Ishikawa (cell line): ENCODE measurements around the gene NDUFV2.

ENCODE experiments used
- CEBPB ChIP-seq: IDR thresholded peaks from 2 replicates; pipeline ENCODE4 v1.6.1; 2012
- CREB1 ChIP-seq: IDR thresholded peaks from 2 replicates; pipeline ENCODE4 v1.6.1; 2012; ENCODE audit warnings: low read depth
- EGR1 ChIP-seq: IDR thresholded peaks from 2 replicates; pipeline ENCODE4 v1.6.1; 2012
- EP300 ChIP-seq: IDR thresholded peaks from 2 replicates; pipeline ENCODE4 v1.6.1; 2012; ENCODE audit warnings: borderline replicate concordance
- FOXM1 ChIP-seq: IDR thresholded peaks from 2 replicates; pipeline ENCODE4 v1.6.1; 2012; ENCODE audit warnings: low read depth, borderline replicate concordance
- NFIC ChIP-seq: IDR thresholded peaks from 2 replicates; pipeline ENCODE4 v1.6.1; 2012
- RAD21 ChIP-seq: IDR thresholded peaks from 2 replicates; pipeline ENCODE4 v1.6.1; 2012; ENCODE audit warnings: low read depth
- TAF1 ChIP-seq: IDR thresholded peaks from 2 replicates; pipeline ENCODE4 v1.6.1; 2012; ENCODE audit warnings: low read depth, mild to moderate bottlenecking
- TCF12 ChIP-seq: IDR thresholded peaks from 2 replicates; pipeline ENCODE4 v1.6.1; 2012; ENCODE audit warnings: low read depth
- TEAD4 ChIP-seq: IDR thresholded peaks from 2 replicates; pipeline ENCODE4 v1.6.1; 2012
- YY1 ChIP-seq: IDR thresholded peaks from 2 replicates; pipeline ENCODE4 v1.6.1; 2012; ENCODE audit warnings: low read depth
- ZBTB7A ChIP-seq: IDR thresholded peaks from 2 replicates; pipeline ENCODE4 v1.6.1; 2012; ENCODE audit warnings: low read depth
- TF ChIP-seq, protein P1 (sequence below): IDR thresholded peaks from 2 replicates; pipeline ENCODE4 v1.6.1; 2012; ENCODE audit warnings: low read depth, mild to moderate bottlenecking
- TF ChIP-seq, protein P2 (sequence below): IDR thresholded peaks from 2 replicates; pipeline ENCODE4 v1.6.1; 2012
- TF ChIP-seq, protein P3 (sequence below): IDR thresholded peaks from 2 replicates; pipeline ENCODE4 v1.6.1; 2012

NDUFV2 gene

DNA sequence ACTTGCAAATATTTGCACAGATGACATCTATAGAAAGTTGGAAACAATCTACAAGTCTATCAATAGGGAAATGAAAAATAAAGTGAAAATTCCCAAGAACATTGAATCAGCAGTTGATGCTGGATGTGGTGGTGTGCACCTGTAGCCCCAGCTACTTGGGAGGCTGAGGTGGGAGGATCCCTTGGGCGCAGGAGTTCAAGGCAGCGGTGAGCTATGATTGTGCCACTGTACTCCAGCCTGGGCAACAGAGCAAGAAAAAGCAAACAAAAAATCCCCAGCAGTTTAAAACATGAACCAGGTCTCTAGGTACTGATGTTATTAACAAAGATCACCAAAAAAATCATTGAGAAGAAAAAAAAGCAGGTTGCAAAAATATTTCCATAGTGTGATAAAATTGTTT, 15.4 kb upstream of the NDUFV2 start:
- TF ChIP-seq, protein P1, sequence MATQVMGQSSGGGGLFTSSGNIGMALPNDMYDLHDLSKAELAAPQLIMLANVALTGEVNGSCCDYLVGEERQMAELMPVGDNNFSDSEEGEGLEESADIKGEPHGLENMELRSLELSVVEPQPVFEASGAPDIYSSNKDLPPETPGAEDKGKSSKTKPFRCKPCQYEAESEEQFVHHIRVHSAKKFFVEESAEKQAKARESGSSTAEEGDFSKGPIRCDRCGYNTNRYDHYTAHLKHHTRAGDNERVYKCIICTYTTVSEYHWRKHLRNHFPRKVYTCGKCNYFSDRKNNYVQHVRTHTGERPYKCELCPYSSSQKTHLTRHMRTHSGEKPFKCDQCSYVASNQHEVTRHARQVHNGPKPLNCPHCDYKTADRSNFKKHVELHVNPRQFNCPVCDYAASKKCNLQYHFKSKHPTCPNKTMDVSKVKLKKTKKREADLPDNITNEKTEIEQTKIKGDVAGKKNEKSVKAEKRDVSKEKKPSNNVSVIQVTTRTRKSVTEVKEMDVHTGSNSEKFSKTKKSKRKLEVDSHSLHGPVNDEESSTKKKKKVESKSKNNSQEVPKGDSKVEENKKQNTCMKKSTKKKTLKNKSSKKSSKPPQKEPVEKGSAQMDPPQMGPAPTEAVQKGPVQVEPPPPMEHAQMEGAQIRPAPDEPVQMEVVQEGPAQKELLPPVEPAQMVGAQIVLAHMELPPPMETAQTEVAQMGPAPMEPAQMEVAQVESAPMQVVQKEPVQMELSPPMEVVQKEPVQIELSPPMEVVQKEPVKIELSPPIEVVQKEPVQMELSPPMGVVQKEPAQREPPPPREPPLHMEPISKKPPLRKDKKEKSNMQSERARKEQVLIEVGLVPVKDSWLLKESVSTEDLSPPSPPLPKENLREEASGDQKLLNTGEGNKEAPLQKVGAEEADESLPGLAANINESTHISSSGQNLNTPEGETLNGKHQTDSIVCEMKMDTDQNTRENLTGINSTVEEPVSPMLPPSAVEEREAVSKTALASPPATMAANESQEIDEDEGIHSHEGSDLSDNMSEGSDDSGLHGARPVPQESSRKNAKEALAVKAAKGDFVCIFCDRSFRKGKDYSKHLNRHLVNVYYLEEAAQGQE = no peak
- TF ChIP-seq TAF1 (no peak), CEBPB (no peak), TEAD4 (no peak), YY1 (no peak), CREB1 (no peak), ZBTB7A (no peak), EP300 (no peak), NFIC (no peak), FOXM1 (no peak), TCF12 (no peak)
- TF ChIP-seq, protein P2, sequence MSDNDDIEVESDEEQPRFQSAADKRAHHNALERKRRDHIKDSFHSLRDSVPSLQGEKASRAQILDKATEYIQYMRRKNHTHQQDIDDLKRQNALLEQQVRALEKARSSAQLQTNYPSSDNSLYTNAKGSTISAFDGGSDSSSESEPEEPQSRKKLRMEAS = no peak
- TF ChIP-seq, protein P3, sequence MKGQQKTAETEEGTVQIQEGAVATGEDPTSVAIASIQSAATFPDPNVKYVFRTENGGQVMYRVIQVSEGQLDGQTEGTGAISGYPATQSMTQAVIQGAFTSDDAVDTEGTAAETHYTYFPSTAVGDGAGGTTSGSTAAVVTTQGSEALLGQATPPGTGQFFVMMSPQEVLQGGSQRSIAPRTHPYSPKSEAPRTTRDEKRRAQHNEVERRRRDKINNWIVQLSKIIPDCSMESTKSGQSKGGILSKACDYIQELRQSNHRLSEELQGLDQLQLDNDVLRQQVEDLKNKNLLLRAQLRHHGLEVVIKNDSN = no peak

DNA sequence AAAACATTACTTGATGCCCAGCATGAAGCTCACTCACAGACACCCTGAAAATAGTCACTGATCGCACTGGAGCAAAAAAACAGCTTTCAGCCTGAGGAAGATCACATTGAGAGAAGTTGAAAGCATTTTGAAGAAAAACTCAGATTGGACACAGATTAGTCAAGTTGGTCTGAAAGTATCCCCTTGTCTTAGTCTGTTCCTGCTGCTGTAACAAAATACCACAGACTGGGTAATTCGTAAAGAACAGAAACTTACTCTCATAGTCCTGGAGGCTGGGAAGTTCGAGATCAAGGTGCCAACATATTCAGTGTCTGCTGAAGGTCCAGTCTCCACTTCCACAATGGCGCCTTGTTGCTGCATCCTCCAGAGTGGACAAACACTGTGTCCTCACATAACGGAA, 14.2 kb upstream of the NDUFV2 start:
- TF ChIP-seq TAF1 (no peak), RAD21 (no peak), EP300 (no peak), YY1 (no peak), NFIC (no peak)
- TF ChIP-seq, protein P2 = no peak
- TF ChIP-seq, protein P1 = no peak

DNA sequence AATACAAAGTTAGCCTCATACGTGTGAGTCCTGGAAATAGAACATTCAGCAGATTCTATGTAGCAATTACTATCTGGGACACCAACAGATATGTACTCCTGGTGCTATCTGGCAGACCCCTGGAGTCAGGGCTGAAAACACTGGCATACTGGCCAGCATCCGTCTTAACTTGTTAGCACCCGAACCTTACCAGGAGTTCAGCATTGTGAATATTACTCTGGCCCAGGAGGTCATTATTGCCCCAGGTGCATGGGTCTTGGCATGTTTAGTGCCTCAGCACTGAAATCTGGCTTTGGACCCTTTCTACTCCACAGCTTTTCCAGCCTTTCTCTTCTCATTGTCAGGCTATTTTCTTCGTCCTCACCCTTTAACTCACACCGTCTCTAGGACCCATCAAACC, 11.9 kb upstream of the NDUFV2 start:
- TF ChIP-seq, protein P1 = no peak
- TF ChIP-seq, protein P3 = no peak
- TF ChIP-seq TCF12 (no peak), ZBTB7A (no peak), YY1 (no peak), TEAD4 (no peak), CEBPB (no peak), TAF1 (no peak), CREB1 (no peak), EP300 (no peak), NFIC (no peak), FOXM1 (no peak), EGR1 (no peak), RAD21 (no peak)
- TF ChIP-seq, protein P2 = no peak

DNA sequence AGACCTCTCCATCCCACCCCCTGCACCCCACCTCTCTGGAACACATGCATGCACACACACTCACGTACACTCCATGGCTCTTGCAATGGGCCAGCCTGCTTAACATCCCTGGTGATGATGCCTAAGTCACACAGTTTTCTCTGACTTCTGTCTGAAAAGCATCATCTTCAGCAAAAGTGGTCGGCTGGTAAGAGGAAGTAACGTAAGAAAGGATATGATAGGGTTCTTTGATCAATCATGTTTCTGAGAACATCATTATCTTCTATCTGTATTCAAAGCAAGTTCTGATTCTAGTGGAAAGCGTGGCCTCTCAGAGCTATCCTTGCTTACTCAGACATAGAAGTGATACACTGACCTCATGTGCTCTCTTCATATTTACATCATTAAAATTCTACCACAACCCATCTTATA, 11.4 kb upstream of the NDUFV2 start:
- TF ChIP-seq TCF12 (no peak), EP300 (no peak)
- TF ChIP-seq, protein P3 = no peak
